CMK (cell line): ENCODE results near the gene PIP.
"Not testable (repeated sequence)": the region's sequence is repeated elsewhere in the genome, so short reads cannot be mapped to it uniquely, and the experiment has no call there.

ENCODE experiments used
- DNase-seq: peaks from one replicate; pipeline ENCODE4 v3.0.0-alpha.2; 2010; ENCODE audit warnings: low read depth

PIP gene

DNA sequence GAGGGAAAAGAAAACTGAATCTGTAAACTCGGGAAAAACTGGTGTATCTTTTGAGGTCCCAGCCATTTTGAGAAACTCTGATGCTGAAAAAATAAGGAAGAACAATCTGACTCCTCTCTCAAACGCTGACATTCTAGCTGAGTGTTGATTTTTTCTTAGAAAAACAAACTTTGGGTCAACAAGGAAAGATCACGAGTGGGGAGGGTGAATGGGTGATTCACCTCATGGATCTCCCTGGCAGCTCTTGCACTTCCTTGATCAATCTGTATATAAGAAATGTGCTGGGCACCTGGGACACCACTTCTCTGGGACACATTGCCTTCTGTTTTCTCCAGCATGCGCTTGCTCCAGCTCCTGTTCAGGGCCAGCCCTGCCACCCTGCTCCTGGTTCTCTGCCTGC is at the start of gene PIP:
Gene PIP (plus strand): TSS at position 297 of the 400 bp plus-strand sequence. CDS start 40 bp downstream, at position 337.
- no peak for DNase-seq

- DNase-seq = no peak
Observed at GRCh38 chr7:143085109-143085508, 46.8 kb upstream of the PIP start.

DNA sequence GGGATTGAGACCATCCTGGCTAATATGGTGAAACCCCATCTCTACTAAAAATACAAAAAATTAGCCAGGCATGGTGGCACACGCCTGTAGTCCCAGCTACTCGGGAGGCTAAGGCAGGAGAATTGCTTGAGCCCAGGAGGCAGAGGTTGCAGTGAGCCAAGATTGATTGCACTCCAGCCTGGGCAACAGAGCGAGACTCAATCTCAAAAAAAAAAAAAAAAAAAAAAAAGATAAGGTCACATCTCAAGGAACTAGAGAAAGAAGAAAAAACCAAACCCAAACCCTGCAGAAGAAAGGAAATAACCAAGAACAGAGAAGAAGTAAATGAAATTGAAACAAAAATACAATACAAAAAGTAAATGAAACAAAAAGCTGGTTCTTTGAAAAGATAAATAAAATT is 46.3 kb upstream of the PIP start:
- DNase-seq = not testable (repeated sequence)

DNA sequence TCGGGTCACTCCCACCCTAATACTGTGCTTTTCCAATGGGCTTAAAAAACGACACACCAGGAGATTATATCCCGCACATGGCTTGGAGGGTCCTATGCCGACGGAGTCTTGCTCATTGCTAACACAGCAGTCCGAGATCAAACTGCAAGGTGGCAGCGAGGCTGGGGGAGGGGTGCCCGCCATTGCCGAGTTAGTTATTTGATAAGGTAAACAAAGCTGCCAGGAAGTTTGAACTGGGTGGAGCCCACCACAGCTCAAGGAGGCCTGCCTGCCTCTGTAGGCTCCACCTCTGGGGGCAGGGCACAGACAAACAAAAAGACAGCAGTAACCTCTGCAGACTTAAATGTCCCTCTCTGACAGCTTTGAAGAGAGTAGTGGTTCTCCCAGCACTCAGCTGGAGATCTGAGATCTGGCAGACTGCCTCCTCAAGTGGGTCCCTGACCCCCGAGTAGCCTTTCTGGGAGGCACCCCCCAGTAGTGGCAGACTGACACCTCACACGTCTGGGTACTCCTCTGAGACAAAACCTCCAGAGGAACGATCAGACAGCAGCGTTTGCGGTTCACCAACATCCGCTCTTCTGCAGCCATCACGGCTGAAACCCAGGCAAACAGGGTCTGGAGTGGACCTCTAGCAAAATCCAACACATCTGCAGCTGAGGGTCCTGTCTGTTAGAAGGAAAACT is 43.2 kb upstream of the PIP start:
- DNase-seq = not testable (repeated sequence)

GRCh38 chr7:143096146-143096545 is 35.7 kb upstream of the PIP start:
- DNase-seq = no peak

GRCh38 chr7:143099579-143099978 is 32.3 kb upstream of the PIP start:
- DNase-seq = not testable (repeated sequence)

- no peak for DNase-seq
Observed at GRCh38 chr7:143104759-143105158, 27.1 kb upstream of the PIP start.

DNA sequence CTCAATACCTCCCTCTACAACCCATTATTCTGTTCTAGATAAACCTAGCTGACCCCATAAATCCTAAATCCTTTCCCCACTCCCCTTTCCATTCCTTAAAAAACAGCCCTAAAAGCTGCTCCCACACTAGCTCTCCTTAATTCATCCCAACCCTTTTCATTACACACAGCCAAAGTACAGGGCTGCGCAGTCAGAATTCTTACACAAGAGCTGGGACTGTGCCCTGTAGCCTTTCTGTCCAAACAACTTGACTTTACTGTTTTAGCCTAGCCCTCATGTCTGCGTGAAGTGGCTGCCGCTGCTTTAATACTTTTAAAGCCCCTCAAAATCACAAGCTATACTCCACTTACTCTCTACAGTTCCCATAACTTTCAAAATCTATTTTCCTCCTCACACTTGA is 23.9 kb upstream of the PIP start:
- not testable (repeated sequence) for DNase-seq

- DNase-seq = no peak
Observed at GRCh38 chr7:143117395-143117794, 14.5 kb upstream of the PIP start.

DNA sequence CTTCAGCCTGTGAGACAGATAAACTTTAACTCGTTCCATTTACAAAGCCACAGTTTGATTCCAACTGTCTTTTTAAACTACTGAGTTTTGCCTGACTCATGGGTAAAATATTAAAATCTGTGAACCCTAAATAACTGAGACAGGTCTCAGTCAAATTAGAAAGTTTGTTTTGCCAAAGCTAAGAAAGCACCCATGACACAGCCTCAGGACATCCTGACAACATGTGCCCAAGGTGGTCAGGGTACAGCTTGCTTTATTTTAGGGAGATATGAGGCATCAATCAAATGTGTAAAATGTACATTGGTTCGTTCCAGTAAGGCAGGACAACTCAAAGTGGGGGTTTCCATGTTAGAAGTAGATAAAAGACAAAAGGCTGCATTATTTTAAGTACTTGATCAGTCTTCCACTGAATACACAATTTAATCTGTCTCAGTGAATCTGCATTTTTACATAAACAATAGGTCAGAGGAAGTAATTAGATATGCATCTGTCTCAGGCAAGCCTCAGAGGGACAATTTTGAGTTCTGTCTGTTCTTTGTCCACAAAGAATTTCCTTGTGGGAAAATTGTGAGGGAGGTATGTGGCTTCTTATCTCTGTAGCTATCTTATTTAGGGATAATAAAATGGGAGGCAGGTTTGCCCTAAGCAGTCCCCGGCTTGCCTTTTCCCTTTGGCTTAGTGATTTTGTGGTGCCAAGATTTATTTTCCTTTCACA is 11.0 kb upstream of the PIP start:
- no peak for DNase-seq

DNA sequence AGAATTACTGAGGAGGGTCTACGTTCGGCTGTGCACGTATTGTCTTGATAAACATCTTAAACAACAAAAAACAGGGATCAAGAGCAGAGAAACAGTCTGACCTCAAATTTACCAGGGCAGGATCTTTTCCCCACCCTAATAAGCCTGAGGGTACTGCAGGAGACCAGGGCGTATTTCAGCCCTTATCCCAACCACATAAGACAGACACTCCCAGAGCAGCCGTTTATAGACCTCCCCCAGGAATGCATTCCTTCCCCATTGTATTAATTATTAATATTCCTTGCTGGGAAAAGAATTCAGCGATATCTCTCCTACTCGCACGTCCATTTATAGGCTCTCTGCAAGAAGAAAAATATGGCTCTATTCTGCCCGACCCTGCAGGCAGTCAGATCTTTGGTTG is 8.6 kb upstream of the PIP start:
- DNase-seq = not testable (repeated sequence)

DNA sequence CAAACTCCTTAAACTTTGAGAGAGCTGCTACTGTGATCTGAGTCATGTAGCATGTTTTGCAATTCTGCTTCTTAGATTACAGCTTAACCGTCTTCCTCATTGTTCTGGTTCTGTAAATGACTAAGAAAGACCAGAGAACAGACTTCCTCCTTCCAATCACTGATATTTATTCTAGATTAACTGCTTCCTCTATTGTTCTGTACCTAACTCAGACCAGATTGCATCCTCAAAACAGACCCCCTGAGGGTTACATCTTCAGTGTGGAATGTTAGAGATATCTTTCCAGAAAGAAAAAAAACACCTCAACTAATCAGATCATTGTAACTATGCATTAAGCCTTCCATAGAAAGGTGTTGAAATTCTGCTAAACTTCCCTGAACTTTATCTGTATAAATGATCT is 5.7 kb upstream of the PIP start:
- no peak for DNase-seq

DNA sequence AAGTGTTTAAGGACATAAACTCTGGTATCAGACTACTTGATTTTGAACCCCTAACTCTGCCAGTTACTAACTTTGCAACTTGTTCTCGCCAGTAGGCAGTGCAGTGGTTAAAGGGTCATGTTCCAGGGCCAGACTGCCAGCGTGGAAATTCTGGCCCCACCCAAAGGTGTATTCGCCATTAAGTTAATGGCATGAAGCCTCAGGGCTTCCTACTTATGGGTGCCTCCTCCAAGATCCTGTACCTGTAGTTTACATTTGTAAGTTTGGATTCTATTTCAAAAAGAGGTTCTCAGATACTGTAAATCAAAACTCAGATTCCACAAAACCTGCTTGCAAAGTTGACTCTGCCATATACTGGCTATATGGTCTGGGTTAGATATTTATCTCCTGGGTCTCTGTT is 2.8 kb upstream of the PIP start:
- DNase-seq = no peak

- no peak for DNase-seq
Observed at GRCh38 chr7:143129477-143129876, 2.4 kb upstream of the PIP start.

DNA sequence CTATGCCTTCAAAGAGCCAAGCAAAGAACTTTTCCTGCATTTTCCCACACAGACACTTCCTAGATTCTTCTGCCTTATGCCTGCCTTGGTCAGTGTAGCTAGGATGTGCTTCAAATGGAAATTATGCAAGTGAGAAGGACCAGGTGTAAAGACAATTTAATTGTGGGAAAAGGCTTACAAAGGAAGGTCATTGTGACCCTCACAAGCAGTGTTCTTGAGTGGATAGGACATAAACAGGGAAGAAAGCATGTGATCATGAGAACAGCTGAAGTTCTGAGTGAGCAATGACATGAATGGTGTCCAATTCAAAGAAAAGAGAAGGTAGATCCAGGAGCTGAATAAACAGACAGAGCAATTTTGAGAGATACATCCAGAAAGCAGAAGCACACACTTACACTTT is 1.3 kb upstream of the PIP start:
- DNase-seq = no peak

GRCh38 chr7:143147070-143147469 is 15.2 kb downstream of the PIP start:
- no peak for DNase-seq

GRCh38 chr7:143148050-143148449 is 16.2 kb downstream of the PIP start:
- no peak for DNase-seq

DNA sequence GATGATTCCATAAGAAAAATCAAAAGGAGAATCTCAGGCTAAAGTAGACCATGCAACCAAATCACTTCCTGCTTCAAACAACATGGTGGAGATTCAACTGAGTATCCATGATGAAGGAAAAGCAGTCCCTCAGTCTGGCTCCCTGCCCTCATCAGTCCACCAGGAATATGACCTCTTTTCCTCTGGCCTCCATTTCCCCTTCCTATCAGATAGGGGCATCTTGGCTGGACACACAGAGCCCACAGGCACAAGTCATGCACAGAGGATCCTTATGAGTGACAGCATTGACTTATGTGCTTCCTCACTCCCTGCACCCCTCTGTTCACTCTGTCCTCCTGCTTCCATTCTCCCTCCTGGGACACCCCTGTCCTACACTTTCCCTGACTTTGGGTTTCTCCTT is 16.8 kb downstream of the PIP start:
- DNase-seq = no peak

DNA sequence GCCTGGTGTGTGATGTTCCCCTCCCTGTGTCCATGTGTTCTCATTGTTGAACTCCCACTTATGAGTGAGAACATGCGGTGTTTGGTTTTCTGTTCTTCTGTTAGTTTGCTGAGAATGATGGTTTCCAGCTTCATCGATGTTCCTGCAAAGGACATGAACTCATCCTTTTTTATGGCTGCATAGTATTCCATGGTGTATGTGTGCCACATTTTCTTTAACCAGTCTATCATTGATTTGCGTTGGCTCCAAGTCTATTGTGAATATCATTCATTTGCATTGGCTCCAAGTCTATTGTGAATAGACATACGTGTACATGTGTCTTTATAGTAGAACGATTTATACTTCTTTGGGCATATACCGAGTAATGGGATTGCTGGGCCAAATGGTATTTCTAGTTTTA is 18.8 kb downstream of the PIP start:
- DNase-seq = not testable (repeated sequence)

GRCh38 chr7:143158617-143159016 is 26.7 kb downstream of the PIP start:
- not testable (repeated sequence) for DNase-seq

GRCh38 chr7:143171697-143172096 is 39.8 kb downstream of the PIP start:
- DNase-seq = no peak

GRCh38 chr7:143172354-143172753 is 40.5 kb downstream of the PIP start:
- DNase-seq = no peak

DNA sequence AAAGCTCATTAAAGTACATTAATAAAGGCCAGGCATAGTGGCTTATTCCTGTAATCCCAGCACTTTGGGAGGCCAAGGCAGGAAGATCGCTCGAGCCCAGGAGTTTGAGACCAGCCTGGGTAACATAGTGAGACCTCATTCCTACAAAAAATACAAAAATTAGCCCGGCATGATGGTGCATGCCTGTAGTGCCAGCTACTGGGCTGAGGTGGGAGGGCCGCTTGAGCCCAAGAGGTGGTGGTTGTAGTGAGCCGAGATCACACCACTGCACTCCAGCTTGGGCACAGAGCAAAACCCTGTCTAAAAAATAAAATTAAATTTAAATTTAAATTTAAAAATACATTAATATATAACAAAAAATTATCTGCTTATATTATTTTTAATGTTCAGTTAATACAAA is 44.3 kb downstream of the PIP start:
- no peak for DNase-seq
